Measurements from ENCODE around the gene G6PD.

Gene G6PD

GRCh38 chrX:154486052-154486395 lies 60.6 kb downstream of the G6PD start:
- DNase-seq (ENCODE audit: low read depth), result no peak
- peak overlapping the region; percentile 57 for H3K4me3 ChIP-seq (replicated peaks; ENCODE audit: low read depth, low read length)
- TF ChIP-seq CTCF (IDR thresholded peaks at IDR 0.05; ENCODE audit: low read length, missing control alignments), result no peak

GRCh38 chrX:154485150-154486051 lies 61.2 kb downstream of the G6PD start:
- no peak for DNase-seq (ENCODE audit: low read depth)
- TF ChIP-seq CTCF (IDR thresholded peaks at IDR 0.05; ENCODE audit: low read length, missing control alignments), result no peak
- peak overlapping the region; percentile 57 for H3K4me3 ChIP-seq (replicated peaks; ENCODE audit: low read depth, low read length)

- DNase-seq (ENCODE audit: low read depth), result no peak
- no peak overlapping the region for H3K4me3 ChIP-seq (replicated peaks; ENCODE audit: low read depth, low read length)
- TF ChIP-seq CTCF (IDR thresholded peaks at IDR 0.05; ENCODE audit: low read length, missing control alignments), result no peak
Observed at GRCh38 chrX:154484255-154485149, 62.1 kb downstream of the G6PD start.

DNA sequence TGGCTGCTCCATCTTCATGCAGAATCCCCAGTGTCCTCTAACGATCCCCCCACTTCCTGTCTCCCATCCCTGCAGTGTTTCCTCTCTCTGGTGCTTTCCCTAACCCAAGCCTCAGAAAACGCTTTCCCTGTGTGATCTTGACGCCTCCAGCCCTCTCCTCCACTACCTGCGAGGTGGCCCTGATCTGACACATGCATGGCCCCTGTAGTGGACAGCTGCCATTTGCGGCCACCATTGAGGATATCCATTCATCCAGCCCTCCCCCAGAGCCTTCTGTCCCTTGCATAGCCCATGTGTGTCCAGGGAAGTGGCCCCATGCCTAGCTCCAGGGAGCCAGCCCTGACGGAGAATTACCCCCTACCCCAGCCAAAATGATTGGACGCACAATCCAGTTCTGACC lies 63.3 kb downstream of the G6PD start:
- no peak for DNase-seq (ENCODE audit: low read depth)
- TF ChIP-seq CTCF (IDR thresholded peaks at IDR 0.05; ENCODE audit: low read length, missing control alignments), result no peak
- H3K4me3 ChIP-seq (replicated peaks; ENCODE audit: low read depth, low read length), result no peak overlapping the region

GRCh38 chrX:154482786-154483185 lies 63.9 kb downstream of the G6PD start:
- no peak overlapping the region for H3K4me3 ChIP-seq (replicated peaks; ENCODE audit: low read depth, low read length)
- no peak for DNase-seq (ENCODE audit: low read depth)
- no peak for TF ChIP-seq CTCF (IDR thresholded peaks at IDR 0.05; ENCODE audit: low read length, missing control alignments)

- TF ChIP-seq CTCF (IDR thresholded peaks at IDR 0.05; ENCODE audit: low read length, missing control alignments), result no peak
- DNase-seq (ENCODE audit: low read depth), result no peak
- no peak overlapping the region for H3K4me3 ChIP-seq (replicated peaks; ENCODE audit: low read depth, low read length)
Observed at GRCh38 chrX:154481911-154482601, 64.6 kb downstream of the G6PD start.

All from fibroblast of pulmonary artery (primary cell).